GM18519 (cell line): ENCODE results near the gene ARF4.
"Not testable (repeated sequence)": the region's sequence is repeated elsewhere in the genome, so short reads cannot be mapped to it uniquely, and the experiment has no call there.

Experiments used
- ATAC-seq: cut with Tn5 transposase; IDR thresholded peaks from one replicate; pipeline ENCODE4 v1.9.1; 2021; ENCODE audit warnings: mild to moderate bottlenecking, moderate library complexity; ENCODE audit not compliant: unreplicated experiment, low FRiP score

Gene ARF4

GRCh38 chr3:57597127-57597923, at the start of gene ARF4:
Gene ARF4, minus strand, starts transcription at chr3:57597344. Its CDS starts 204 bp downstream, at chr3:57597140.
- ATAC-seq: peak; percentile 92

- no peak for ATAC-seq
Observed at GRCh38 chr3:57646723-57647122, 49.6 kb upstream of the ARF4 start.

GRCh38 chr3:57644740-57645139, 47.6 kb upstream of the ARF4 start:
- no peak for ATAC-seq

GRCh38 chr3:57637391-57637790, 40.2 kb upstream of the ARF4 start:
- no peak for ATAC-seq

GRCh38 chr3:57634259-57634658, 37.1 kb upstream of the ARF4 start:
- not testable (repeated sequence) for ATAC-seq

- ATAC-seq: no peak
Observed at GRCh38 chr3:57627976-57628375, 30.8 kb upstream of the ARF4 start.

- no peak for ATAC-seq
Observed at GRCh38 chr3:57624801-57625200, 27.7 kb upstream of the ARF4 start.

GRCh38 chr3:57622362-57622761, 25.2 kb upstream of the ARF4 start:
- no peak for ATAC-seq

- no peak for ATAC-seq
Observed at GRCh38 chr3:57617739-57618138, 20.6 kb upstream of the ARF4 start.

- ATAC-seq: no peak
Observed at GRCh38 chr3:57616233-57616632, 19.1 kb upstream of the ARF4 start.

- not testable (repeated sequence) for ATAC-seq
Observed at GRCh38 chr3:57611870-57612269, 14.7 kb upstream of the ARF4 start.

- ATAC-seq: no peak
Observed at GRCh38 chr3:57605683-57606082, 8.5 kb upstream of the ARF4 start.

GRCh38 chr3:57604971-57605370, 7.8 kb upstream of the ARF4 start:
- ATAC-seq: no peak

- no peak for ATAC-seq
Observed at GRCh38 chr3:57600195-57600594, 3.1 kb upstream of the ARF4 start.

GRCh38 chr3:57598765-57599360, 1.7 kb upstream of the ARF4 start:
- ATAC-seq: no peak

GRCh38 chr3:57596495-57597126, 533 bp downstream of the ARF4 start:
- ATAC-seq: no peak

GRCh38 chr3:57594576-57594975, 2.6 kb downstream of the ARF4 start:
- ATAC-seq: no peak

- ATAC-seq: no peak
Observed at GRCh38 chr3:57594144-57594543, 3.0 kb downstream of the ARF4 start.

- ATAC-seq: no peak
Observed at GRCh38 chr3:57592306-57592705, 4.8 kb downstream of the ARF4 start.

- no peak for ATAC-seq
Observed at GRCh38 chr3:57587905-57588304, 9.2 kb downstream of the ARF4 start.

- no peak for ATAC-seq
Observed at GRCh38 chr3:57586778-57587177, 10.4 kb downstream of the ARF4 start.

- no peak for ATAC-seq
Observed at GRCh38 chr3:57583544-57583943, 13.6 kb downstream of the ARF4 start.
